ENCODE results near the gene TFDP2. TPM values are rescaled to one million over a fixed set of nuclear protein-coding genes. Genes with fewer than 3 reads are reported as not detected.

The TFDP2 gene
- total RNA-seq, 1 experiment from 2014 or later, result 55.4 TPM

DNA sequence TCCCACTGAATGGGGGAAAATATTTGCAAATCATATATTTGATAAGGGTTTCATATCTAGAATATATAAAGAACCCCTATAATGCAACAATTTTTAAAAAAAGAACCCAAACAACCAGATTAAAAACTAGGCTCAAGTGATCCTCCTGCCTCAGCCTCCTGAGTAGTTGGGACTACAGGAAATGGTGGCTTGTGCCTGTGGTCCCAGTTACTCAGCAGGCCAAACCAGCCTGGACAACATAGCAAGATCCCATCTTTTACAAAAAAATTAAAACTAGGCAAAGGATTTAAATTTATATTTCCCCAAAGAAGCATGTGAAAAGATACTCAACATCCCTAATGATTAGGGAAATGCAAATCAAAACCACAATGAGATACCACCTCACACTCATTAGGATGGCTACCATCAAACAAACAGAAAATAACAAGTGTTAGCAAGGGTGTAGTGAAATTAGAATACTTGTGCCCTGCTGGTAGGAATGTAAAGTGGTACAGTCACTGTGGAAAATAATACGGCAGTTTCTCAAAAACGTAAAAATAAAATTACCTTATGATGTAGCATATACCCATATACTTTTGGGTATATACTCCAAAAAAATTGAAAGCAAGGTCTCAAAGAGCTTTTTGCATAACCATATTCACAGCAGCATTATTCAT is 19.7 kb downstream of the TFDP2 start:
- POLR2A ChIA-PET, result no interaction called here
- Histone ChIP-seq H4K20me1 (ENCODE audit: insufficient read depth) (no peaks in the 10 kb centered on the region; the same call in 1 of the 2 replicates), H3K4me2 (ENCODE audit: low read length) (no peak overlapping the region), H3K27me3 (ENCODE audit: insufficient read depth, low read length) (no peaks in the 10 kb centered on the region), H3K9ac (ENCODE audit: low read length) (no peak overlapping the region), H3K4me1 (ENCODE audit: control insufficient read depth in 1 of 2, insufficient read depth in 2 of 2, low read length in 2 of 2) (no peaks in the 10 kb centered on the region), H3K4me3 (replicated peaks in 1 of 2; ENCODE audit: low read depth in 1 of 2, low read length in 2 of 2) (no peak overlapping the region), H3K27ac (ENCODE audit: low read depth, low read length) (no peak overlapping the region), H3K36me3 (ENCODE audit: control insufficient read depth in 1 of 2, insufficient read depth in 2 of 2, low read length in 2 of 2) (no peaks in the 10 kb centered on the region), H3K9me2 (ENCODE audit: insufficient read depth) (no peaks in the 10 kb centered on the region), H3K9me3 (ENCODE audit: control insufficient read depth in 1 of 2, insufficient read depth in 1 of 2, low read depth in 1 of 2, low read length in 2 of 2) (no peaks in the 10 kb centered on the region), H2AFZ (ENCODE audit: low read depth, low read length, poor library complexity, severe bottlenecking) (no peak overlapping the region), H3K79me2 (ENCODE audit: insufficient read depth, low read length) (no peaks in the 10 kb centered on the region)
- ATAC-seq (no peak), DNase-seq (ENCODE audit: low read depth, low spot score) (no peak)
- RAD21 ChIA-PET (ENCODE audit: low non-redundant PET in 1 of 2, low total read pairs in 2 of 2, uncharacterized antibody in 2 of 2, unreplicated experiment in 2 of 2), result no interaction called here
- no TSS peak for BruUV-seq (replicated peaks)
- TF ChIP-seq, protein P1, sequence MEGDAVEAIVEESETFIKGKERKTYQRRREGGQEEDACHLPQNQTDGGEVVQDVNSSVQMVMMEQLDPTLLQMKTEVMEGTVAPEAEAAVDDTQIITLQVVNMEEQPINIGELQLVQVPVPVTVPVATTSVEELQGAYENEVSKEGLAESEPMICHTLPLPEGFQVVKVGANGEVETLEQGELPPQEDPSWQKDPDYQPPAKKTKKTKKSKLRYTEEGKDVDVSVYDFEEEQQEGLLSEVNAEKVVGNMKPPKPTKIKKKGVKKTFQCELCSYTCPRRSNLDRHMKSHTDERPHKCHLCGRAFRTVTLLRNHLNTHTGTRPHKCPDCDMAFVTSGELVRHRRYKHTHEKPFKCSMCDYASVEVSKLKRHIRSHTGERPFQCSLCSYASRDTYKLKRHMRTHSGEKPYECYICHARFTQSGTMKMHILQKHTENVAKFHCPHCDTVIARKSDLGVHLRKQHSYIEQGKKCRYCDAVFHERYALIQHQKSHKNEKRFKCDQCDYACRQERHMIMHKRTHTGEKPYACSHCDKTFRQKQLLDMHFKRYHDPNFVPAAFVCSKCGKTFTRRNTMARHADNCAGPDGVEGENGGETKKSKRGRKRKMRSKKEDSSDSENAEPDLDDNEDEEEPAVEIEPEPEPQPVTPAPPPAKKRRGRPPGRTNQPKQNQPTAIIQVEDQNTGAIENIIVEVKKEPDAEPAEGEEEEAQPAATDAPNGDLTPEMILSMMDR (IDR thresholded peaks at IDR 0.05 in 2 of 3, conservative IDR thresholded peaks at IDR 0.05 in 1 of 3; ENCODE audit: borderline replicate concordance in 1 of 3, insufficient read depth in 1 of 3, low read depth in 2 of 3, low read length in 2 of 3), result peak in 2 of 3 experiments; percentile 23 to 54; a peak in 3 of 6 replicates
- no peak for TF ChIP-seq EGR1 (IDR thresholded peaks at IDR 0.05; ENCODE audit: low read depth)
- CTCF ChIA-PET, result interaction anchor here (0.6 to 2.0 kb wide), 2 partner anchors 150 to 190 kb away, joined by 3 to 5 read pairs; no protein-coding TSS in a partner anchor
- intact Hi-C loops (cut with micrococcal nuclease), result loop anchor here (5.0 kb wide), 1 partner anchor 167 kb away; no protein-coding TSS in a partner anchor

GRCh38 chr3:142127941-142128658 is 21.2 kb downstream of the TFDP2 start:
- Histone ChIP-seq H3K4me3 (replicated peaks in 1 of 2; ENCODE audit: low read depth in 1 of 2, low read length in 2 of 2) (no peak overlapping the region), H3K9me2 (ENCODE audit: insufficient read depth) (no peaks in the 10 kb centered on the region), H3K9me3 (ENCODE audit: control insufficient read depth in 1 of 2, insufficient read depth in 1 of 2, low read depth in 1 of 2, low read length in 2 of 2) (no peaks in the 10 kb centered on the region), H3K27me3 (ENCODE audit: insufficient read depth, low read length) (no peaks in the 10 kb centered on the region), H3K36me3 (ENCODE audit: control insufficient read depth in 1 of 2, insufficient read depth in 2 of 2, low read length in 2 of 2) (no peaks in the 10 kb centered on the region), H4K20me1 (ENCODE audit: insufficient read depth) (no peaks in the 10 kb centered on the region), H2AFZ (ENCODE audit: low read depth, low read length, poor library complexity, severe bottlenecking) (no peak overlapping the region), H3K4me1 (ENCODE audit: control insufficient read depth in 1 of 2, insufficient read depth in 2 of 2, low read length in 2 of 2) (no peaks in the 10 kb centered on the region), H3K9ac (ENCODE audit: low read length) (no peak overlapping the region), H3K27ac (ENCODE audit: low read depth, low read length) (no peak overlapping the region), H3K79me2 (ENCODE audit: insufficient read depth, low read length) (no peaks in the 10 kb centered on the region), H3K4me2 (ENCODE audit: low read length) (no peak overlapping the region)
- ATAC-seq (no peak), DNase-seq (ENCODE audit: low read depth, low spot score) (no peak)
- ChIA-PET RAD21 (ENCODE audit: low non-redundant PET in 1 of 2, low total read pairs in 2 of 2, uncharacterized antibody in 2 of 2, unreplicated experiment in 2 of 2) (no interaction called here), CTCF (interaction anchor here (2.0 kb wide), 1 partner anchor 152 kb away, joined by 5 read pairs; no protein-coding TSS in a partner anchor), POLR2A (no interaction called here)
- intact Hi-C loops (cut with micrococcal nuclease), result loop anchor here (5.0 kb wide), 1 partner anchor 166 kb away; no protein-coding TSS in a partner anchor
- TF ChIP-seq, protein P2, sequence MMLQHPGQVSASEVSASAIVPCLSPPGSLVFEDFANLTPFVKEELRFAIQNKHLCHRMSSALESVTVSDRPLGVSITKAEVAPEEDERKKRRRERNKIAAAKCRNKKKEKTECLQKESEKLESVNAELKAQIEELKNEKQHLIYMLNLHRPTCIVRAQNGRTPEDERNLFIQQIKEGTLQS (IDR thresholded peaks at IDR 0.05), result no peak
- TF ChIP-seq CBX3 (IDR thresholded peaks at IDR 0.05; ENCODE audit: low read depth) (no peak), CEBPB (IDR thresholded peaks at IDR 0.05; ENCODE audit: low read depth) (no peak), JUND (IDR thresholded peaks at IDR 0.05) (no peak)
- TF ChIP-seq, protein P3, sequence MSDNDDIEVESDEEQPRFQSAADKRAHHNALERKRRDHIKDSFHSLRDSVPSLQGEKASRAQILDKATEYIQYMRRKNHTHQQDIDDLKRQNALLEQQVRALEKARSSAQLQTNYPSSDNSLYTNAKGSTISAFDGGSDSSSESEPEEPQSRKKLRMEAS (IDR thresholded peaks at IDR 0.05), result no peak
- TF ChIP-seq, protein P1 (IDR thresholded peaks at IDR 0.05 in 2 of 3, conservative IDR thresholded peaks at IDR 0.05 in 1 of 3; ENCODE audit: borderline replicate concordance in 1 of 3, insufficient read depth in 1 of 3, low read depth in 2 of 3, low read length in 2 of 3), result no peak
- BruUV-seq (replicated peaks), result no TSS peak

Measured in HCT116 (cell line).